ENCODE measurements around the gene DAB1.

Gene DAB1

DNA sequence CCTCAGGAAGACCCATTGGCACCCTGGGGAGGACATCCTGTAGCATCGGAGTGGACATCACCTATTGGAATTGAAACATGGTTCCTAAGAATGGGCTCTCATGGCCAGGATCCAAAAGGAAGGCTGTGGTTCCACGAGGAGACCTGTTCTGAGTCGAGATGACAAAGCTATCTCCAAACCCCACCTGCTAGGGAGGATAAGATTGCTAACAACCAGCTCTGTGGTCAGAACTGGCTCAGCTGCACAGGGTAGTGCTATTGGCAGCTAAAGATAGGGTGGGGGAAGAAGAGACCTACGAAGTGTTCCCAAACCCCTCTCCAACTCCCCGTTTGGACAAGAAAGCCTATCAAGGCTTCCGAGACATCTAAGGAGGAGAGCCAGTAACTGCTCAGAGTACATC, 440.4 kb downstream of the DAB1 start:
- Mint-ChIP-seq H3K4me3 (no peak overlapping the region), H3K9me3 (no peaks in the 10 kb centered on the region), H3K4me1 (ENCODE audit: low read depth in 2 of 2) (no peaks in the 10 kb centered on the region), H3K27ac (no peak overlapping the region), H3K27me3 (peaks cover 5 to 21% of the 10 kb centered on the region in 2 donors), H3K36me3 (ENCODE audit: insufficient read depth) (no peaks in the 10 kb centered on the region)
- no peak for DNase-seq
- no peak for ATAC-seq (replicated peaks)

DNA sequence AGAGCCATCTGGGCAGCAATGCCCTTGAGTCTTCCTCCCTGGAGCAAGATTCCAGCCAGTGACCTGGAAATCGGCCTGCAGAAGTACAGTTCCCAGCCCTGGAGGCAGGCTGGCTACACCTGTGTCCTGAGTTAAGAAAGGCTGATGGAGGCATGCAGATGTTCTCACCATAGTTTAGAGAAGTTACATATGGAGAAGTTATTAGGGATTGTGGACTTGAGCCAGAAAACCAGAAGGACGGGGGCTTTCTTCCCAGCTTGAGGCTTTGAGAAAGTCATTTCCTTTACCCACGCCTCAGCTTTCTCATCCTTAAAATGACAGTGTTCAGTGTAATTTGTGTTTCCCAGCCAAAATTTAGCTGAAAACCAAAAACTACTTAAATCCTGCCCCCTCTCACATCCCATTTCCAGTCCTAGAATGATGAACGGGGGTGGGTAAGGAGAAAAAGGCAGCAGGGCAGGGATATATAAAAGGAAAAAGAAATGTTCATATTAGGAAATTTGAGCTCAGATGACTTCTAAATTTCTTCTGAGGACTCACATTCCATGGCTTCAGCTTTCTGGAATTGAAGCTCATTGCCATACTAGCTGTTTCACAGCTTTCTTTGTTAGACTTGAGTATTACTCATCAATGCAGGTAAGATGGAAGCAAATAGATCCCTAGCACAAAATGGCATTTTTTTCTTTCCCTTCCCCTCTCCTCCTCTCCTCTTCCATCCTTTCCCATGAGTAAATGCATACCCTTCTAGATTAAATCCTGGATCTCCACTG, 443.7 kb downstream of the DAB1 start:
- Mint-ChIP-seq H3K4me3 (no peak overlapping the region), H3K27ac (no peak overlapping the region), H3K36me3 (ENCODE audit: insufficient read depth) (no peaks in the 10 kb centered on the region), H3K27me3 (peaks cover 5 to 21% of the 10 kb centered on the region in 2 donors), H3K9me3 (peaks cover 0 to 1% of the 10 kb centered on the region in 2 donors), H3K4me1 (ENCODE audit: low read depth in 2 of 2) (peaks cover 0 to under 1% of the 10 kb centered on the region in 2 donors)
- ATAC-seq (replicated peaks): no peak
- no peak for DNase-seq

DNA sequence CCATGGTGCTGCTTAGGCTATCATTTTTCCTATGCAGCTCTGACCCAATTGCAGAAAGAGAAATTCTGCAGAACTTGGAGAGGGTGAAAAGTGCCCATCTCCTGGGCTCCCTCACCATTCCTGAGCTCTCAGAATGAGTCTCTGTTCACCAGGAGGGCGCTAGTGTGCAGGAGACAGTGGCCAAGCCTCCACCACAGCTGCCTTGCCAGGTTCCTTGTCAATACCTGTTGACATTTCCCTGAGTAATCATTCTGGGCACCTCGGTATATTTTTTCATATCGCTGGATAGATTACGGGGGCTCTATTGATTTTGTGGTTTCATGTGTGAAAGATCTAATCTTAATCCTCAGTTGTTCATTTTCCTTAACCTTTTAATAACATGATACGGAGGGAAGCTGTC, 445.0 kb downstream of the DAB1 start:
- DNase-seq (no peak), ATAC-seq (replicated peaks) (no peak)
- H3K9me3 Mint-ChIP-seq: peaks cover 0 to 1% of the 10 kb centered on the region in 2 donors
- H3K4me1 Mint-ChIP-seq (ENCODE audit: low read depth in 2 of 2): peaks cover 2 to 3% of the 10 kb centered on the region in 2 donors
- H3K36me3 Mint-ChIP-seq (ENCODE audit: insufficient read depth): no peaks in the 10 kb centered on the region
- no peak overlapping the region for H3K27ac Mint-ChIP-seq
- no peak overlapping the region for H3K4me3 Mint-ChIP-seq
- peaks cover 5 to 21% of the 10 kb centered on the region in 2 donors for H3K27me3 Mint-ChIP-seq

DNA sequence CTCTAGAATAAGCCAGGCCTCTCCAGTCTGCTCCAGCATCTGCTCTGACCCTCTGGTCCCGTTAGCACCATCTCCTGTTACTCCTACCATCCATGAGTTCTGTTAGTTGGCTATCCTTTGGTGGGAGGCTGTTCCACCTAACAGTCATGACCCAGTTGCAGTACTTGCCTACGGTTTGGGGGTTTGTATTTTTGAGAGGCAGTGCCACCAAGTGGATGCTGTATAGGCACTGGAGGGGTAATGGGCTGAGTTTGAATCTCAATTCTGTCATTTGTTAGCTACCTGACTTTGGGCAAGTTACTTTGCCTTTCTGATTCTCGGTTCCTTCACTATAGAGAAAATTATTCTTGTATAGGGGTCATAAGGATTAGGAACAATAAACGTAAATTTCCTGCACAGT, 445.9 kb downstream of the DAB1 start:
- H3K9me3 Mint-ChIP-seq: peaks cover 0 to 1% of the 10 kb centered on the region in 2 donors
- DNase-seq (no peak), ATAC-seq (replicated peaks) (no peak)
- H3K36me3 Mint-ChIP-seq (ENCODE audit: insufficient read depth): no peaks in the 10 kb centered on the region
- H3K4me3 Mint-ChIP-seq: no peak overlapping the region
- H3K27ac Mint-ChIP-seq: no peak overlapping the region
- peaks cover 5 to 21% of the 10 kb centered on the region in 2 donors for H3K27me3 Mint-ChIP-seq
- peaks cover 2 to 3% of the 10 kb centered on the region in 2 donors for H3K4me1 Mint-ChIP-seq (ENCODE audit: low read depth in 2 of 2)

DNA sequence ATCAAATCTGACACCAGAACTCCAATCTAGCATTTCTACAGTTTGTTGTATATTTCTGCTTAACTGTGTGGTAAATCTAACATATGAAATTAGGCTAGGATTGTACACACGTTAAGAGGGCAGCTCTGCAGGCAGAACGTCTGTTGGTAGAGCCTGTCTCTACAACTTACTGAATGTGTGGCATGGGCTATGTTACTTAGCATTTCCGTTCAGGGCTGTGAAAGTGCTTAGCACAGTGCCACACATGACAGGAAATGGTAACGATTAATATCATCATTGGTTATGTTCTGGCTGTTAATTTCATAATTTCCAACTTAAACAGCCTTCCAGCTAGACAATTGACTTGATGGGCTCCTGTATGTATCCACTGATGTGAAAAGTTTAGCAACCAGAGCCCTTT, 448.4 kb downstream of the DAB1 start:
- Mint-ChIP-seq H3K27ac (no peak overlapping the region), H3K4me3 (no peak overlapping the region), H3K9me3 (peaks cover 0 to 1% of the 10 kb centered on the region in 2 donors), H3K4me1 (ENCODE audit: low read depth in 2 of 2) (peaks cover 2 to 3% of the 10 kb centered on the region in 2 donors), H3K36me3 (ENCODE audit: insufficient read depth) (no peaks in the 10 kb centered on the region), H3K27me3 (peaks cover 2 to 8% of the 10 kb centered on the region in 2 donors)
- ATAC-seq (replicated peaks) (peak; percentile 56), DNase-seq (no peak)

DNA sequence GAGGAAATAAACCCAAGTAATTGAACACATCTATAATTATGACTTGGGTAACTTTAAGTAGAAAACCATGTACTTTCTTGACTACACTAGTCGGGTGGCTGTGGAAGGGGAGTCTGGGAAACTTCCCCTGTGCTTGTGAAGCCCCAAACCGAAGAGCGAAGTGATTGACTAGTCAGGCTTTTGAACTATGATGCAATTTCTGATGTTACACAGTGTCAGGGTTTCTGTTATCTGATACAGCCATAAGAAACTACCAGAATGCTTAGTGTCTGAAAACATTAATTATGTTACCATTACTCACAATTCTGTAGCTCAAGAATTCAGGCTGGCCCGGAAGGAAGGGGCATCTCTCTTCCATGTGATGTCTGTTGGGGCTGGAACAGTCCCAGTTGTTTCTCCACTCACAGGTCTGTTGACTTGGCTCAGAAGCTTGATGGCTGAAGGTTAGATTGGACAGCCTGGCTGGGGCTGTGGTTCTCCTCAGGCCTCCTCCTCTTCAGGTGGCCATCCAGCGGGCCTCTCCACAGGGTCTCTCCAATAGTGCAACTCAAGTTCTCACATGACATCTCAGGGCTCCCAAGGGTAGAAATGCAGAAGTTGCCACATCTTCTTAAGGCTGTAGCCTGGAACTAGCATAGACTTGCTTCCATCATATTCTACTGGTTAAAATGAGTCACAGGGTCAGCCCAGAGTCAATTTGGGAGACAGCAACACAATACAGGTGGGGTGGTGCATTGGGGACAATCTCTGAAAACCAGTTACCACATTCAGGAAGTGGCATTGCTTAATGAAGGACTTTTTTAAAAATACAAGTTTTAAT, 449.7 kb downstream of the DAB1 start:
- Mint-ChIP-seq H3K4me1 (ENCODE audit: low read depth in 2 of 2) (peaks cover 2 to 3% of the 10 kb centered on the region in 2 donors), H3K9me3 (peaks cover 0 to 4% of the 10 kb centered on the region in 2 donors), H3K27me3 (no peaks in the 10 kb centered on the region), H3K27ac (peak overlapping the region in 1 of 2 donors; percentile 64), H3K36me3 (ENCODE audit: insufficient read depth) (no peaks in the 10 kb centered on the region), H3K4me3 (no peak overlapping the region)
- ATAC-seq (replicated peaks) (no peak), DNase-seq (no peak)

DNA sequence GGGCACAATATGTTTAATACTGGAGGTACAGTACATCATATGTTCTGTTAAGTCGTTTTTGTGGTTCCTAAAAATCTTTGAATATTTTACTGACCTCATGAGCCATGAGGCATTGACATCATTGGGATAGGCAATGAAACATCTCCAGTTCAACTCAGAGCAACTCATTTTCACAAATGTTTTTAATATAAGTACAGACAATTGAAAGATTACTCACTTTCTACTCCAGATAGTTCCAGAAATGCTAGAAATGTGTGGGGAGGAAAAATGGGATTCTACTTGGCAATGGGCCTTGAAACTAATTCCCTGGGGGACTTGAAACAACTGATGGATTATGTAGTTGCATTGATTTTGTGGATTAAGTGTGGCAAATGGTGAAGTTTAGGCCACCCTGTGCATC, 450.9 kb downstream of the DAB1 start:
- ATAC-seq (replicated peaks) (no peak), DNase-seq (no peak)
- Mint-ChIP-seq H3K36me3 (ENCODE audit: insufficient read depth) (no peaks in the 10 kb centered on the region), H3K4me3 (no peak overlapping the region), H3K9me3 (peaks cover 0 to 4% of the 10 kb centered on the region in 2 donors), H3K4me1 (ENCODE audit: low read depth in 2 of 2) (peaks cover 2 to 3% of the 10 kb centered on the region in 2 donors), H3K27me3 (no peaks in the 10 kb centered on the region), H3K27ac (no peak overlapping the region)

DNA sequence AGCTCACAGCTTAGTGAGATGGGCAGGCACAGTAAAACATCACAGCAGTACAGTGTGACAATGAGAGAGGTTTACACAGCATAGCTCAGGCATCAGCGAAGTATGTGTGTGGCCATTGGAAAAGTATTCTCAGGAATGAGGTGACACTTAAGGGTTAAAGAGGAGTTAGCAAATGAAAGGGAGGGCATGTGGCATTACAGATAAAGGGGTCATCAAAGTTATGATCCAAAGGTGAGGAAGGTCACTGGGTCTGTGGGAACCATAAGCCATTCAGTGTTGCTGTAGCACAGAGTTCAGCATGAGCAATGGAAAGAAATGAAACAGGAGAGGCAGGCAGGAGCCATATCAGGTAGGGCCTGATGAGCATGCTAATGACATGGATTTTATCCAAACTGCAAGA, 453.6 kb downstream of the DAB1 start:
- H3K36me3 Mint-ChIP-seq (ENCODE audit: insufficient read depth): no peaks in the 10 kb centered on the region
- H3K4me3 Mint-ChIP-seq: no peak overlapping the region
- no peaks in the 10 kb centered on the region for H3K27me3 Mint-ChIP-seq
- no peak for DNase-seq
- H3K9me3 Mint-ChIP-seq: peaks cover 0 to 3% of the 10 kb centered on the region in 2 donors
- H3K27ac Mint-ChIP-seq: no peak overlapping the region
- no peak for ATAC-seq (replicated peaks)
- H3K4me1 Mint-ChIP-seq (ENCODE audit: low read depth in 2 of 2): peaks cover 2 to 3% of the 10 kb centered on the region in 2 donors

DNA sequence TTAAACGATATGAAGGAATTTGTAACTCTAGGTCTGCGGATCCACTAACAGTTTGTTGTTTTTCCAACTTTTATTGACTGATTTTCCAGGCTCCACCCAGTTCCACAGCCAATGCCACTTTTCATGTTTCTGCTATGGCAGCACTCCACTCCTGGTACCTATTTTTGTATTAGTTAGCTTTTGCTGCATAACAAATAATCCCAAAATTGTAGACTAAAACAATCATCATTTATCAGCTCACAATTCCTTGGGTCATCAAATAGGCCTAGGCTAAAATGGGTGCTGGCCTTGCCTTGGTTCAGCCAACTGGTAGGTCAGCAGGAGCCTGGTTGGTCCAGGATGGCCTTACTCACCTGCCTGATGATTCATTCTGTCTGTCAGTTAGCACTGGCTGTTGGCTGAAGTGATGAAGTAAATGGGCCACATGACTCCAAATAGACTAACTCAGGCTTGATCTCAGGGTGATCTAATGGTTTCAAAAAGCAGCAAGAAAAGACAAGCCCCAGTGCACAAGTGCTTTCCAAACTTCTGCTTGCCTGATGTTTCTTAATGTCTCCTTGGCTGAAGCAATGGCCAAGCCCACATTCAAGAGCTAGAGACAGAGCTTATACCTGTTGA, 454.9 kb downstream of the DAB1 start:
- DNase-seq: no peak
- Mint-ChIP-seq H3K4me3 (no peak overlapping the region), H3K9me3 (peaks cover 0 to 3% of the 10 kb centered on the region in 2 donors), H3K4me1 (ENCODE audit: low read depth in 2 of 2) (no peaks in the 10 kb centered on the region), H3K27ac (no peak overlapping the region), H3K36me3 (ENCODE audit: insufficient read depth) (no peaks in the 10 kb centered on the region), H3K27me3 (peaks cover 0 to 9% of the 10 kb centered on the region in 2 donors)
- no peak for ATAC-seq (replicated peaks)

DNA sequence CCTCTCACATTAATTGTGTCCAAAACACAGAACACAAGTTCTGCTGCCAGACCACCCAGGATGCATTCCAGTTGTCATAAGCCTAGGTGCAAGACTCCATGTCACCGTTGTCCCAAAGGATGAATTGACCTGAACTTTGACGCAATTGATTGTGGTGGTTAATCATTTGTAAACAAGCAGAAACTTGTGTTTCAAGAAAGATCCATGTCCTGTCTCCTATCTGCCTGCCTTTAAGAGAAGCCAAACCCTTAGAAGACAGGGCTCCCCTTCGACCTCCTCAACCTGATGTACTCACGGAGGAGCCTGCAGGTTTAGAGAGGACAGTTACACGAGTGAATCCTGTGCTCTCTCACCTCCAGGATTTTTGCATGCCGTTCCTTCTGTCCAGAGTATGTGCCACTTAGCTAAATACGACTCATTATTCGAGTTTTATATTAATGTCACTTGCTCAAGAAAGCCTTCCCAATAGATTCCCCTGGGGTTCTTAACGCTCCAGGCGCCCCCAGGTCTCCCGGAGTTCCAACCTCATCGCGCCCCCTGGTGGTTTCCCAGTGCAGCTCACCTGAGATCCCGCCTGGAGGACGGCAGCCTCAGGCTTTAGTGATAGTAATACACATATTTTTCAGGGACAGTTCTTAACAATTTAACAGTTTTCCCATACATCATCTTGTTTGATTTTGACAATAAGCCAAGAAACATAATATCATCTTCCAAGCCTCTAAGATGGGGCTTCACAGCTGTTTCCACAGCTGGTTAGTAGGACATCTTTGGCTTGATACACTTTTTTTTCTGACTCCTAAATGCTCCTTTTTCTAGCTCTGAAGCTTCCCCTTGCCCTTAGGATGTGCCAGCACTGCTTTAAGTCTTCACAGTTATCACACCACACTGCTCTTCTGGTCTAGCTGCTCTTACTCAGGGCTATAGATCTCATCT, 455.7 kb downstream of the DAB1 start:
- H3K4me1 Mint-ChIP-seq (ENCODE audit: low read depth in 2 of 2): no peaks in the 10 kb centered on the region
- DNase-seq: no peak
- H3K36me3 Mint-ChIP-seq (ENCODE audit: insufficient read depth): no peaks in the 10 kb centered on the region
- no peak overlapping the region for H3K4me3 Mint-ChIP-seq
- no peak for ATAC-seq (replicated peaks)
- H3K27me3 Mint-ChIP-seq: peaks cover 0 to 9% of the 10 kb centered on the region in 2 donors
- H3K9me3 Mint-ChIP-seq: peaks cover 0 to 3% of the 10 kb centered on the region in 2 donors
- no peak overlapping the region for H3K27ac Mint-ChIP-seq

DNA sequence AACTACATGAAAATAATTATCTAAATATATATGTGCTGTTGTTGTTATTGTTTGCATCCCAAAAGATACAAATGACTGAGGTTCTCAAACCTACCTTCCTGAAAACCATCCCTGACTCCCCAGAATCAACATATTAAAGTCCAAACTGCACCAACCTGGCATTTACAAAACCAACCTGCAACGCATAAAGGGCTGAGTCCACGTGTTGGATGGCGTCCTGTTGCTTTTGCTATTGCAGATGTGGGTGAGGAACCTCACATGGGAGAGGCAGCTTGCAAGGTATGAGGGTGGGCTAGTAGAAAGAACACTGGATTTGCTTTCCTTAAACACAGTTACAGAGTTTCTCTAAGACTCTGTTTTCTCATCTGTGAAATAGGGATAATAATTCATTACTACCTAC, 456.5 kb downstream of the DAB1 start:
- Mint-ChIP-seq H3K27me3 (peaks cover 0 to 9% of the 10 kb centered on the region in 2 donors), H3K4me1 (ENCODE audit: low read depth in 2 of 2) (no peaks in the 10 kb centered on the region), H3K4me3 (no peak overlapping the region), H3K9me3 (peaks cover 0 to 3% of the 10 kb centered on the region in 2 donors), H3K36me3 (ENCODE audit: insufficient read depth) (no peaks in the 10 kb centered on the region), H3K27ac (no peak overlapping the region)
- ATAC-seq (replicated peaks) (no peak), DNase-seq (no peak)

DNA sequence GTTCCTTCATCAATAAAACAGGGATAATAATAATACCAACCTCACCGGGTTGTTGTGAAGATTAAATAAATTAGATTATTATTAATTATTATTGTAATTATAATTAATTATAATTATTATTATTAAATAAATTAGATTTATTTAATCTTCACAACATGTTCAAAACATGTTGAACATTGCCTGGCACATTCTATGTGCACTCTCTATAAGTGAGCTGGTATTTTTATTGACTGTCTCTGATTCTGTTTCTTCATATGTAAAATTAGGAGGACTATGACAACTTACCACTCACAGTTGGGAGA, 457.2 kb downstream of the DAB1 start:
- DNase-seq (no peak), ATAC-seq (replicated peaks) (no peak)
- Mint-ChIP-seq H3K27me3 (peaks cover 0 to 9% of the 10 kb centered on the region in 2 donors), H3K4me1 (ENCODE audit: low read depth in 2 of 2) (no peaks in the 10 kb centered on the region), H3K36me3 (ENCODE audit: insufficient read depth) (no peaks in the 10 kb centered on the region), H3K27ac (no peak overlapping the region), H3K4me3 (no peak overlapping the region), H3K9me3 (peaks cover 0 to 3% of the 10 kb centered on the region in 2 donors)

All from effector memory CD8-positive, alpha-beta T cell (primary cell).